GM23338 (cell line): ENCODE measurements around the gene PTBP3. TPM values are rescaled to one million over a fixed set of nuclear protein-coding genes. Genes with fewer than 3 reads are reported as not detected.

Source experiments
- ATAC-seq: fragments of 200-7000 bp; cut with Tn5 transposase; 3 replicates; pipeline ENCODE4 v1.9.1; 2020
- DNase-seq: peaks from one replicate; pipeline ENCODE4 v3.0.0-alpha.2; 2015; ENCODE audit warnings: low spot score
- H2AFZ ChIP-seq: fragments of 200-600 bp; sonication (generic); 2 replicates; pipeline ENCODE4 v1.8.0; 2016; ENCODE audit warnings: antibody characterized with exemption, mild to moderate bottlenecking, moderate library complexity
- H3F3A ChIP-seq: fragments of 200-600 bp; sonication (generic); replicated peaks from 2 replicates; pipeline ENCODE4 v1.8.0; 2017; ENCODE audit warnings: antibody characterized with exemption, mixed run types, low read depth
- H3K27ac ChIP-seq: fragments of 200-600 bp; sonication (generic); 2 replicates; pipeline ENCODE4 v1.6.1; 2016; ENCODE audit warnings: low read depth
- H3K27me3 ChIP-seq: fragments of 200-600 bp; sonication (generic); 2 replicates; pipeline ENCODE4 v1.8.0; 2016; ENCODE audit warnings: mild to moderate bottlenecking, mixed run types, moderate library complexity; ENCODE audit not compliant: insufficient read depth
- H3K36me3 ChIP-seq: fragments of 200-600 bp; sonication (generic); 2 replicates; pipeline ENCODE4 v1.8.0; 2016; ENCODE audit warnings: mild to moderate bottlenecking; ENCODE audit not compliant: insufficient read depth
- H3K4me1 ChIP-seq: fragments of 200-600 bp; sonication (generic); 2 replicates; pipeline ENCODE4 v1.8.0; 2016; ENCODE audit warnings: mild to moderate bottlenecking, moderate library complexity; ENCODE audit not compliant: insufficient read depth
- H3K4me2 ChIP-seq: fragments of 200-600 bp; sonication (generic); 2 replicates; pipeline ENCODE4 v1.7.1; 2017; ENCODE audit warnings: mixed run types
- H3K4me3 ChIP-seq: fragments of 200-600 bp; sonication (generic); 2 replicates; pipeline ENCODE4 v1.6.1; 2016; ENCODE audit warnings: mixed run types
- H3K79me2 ChIP-seq: fragments of 200-600 bp; sonication (generic); replicated peaks from 2 replicates; pipeline ENCODE4 v1.8.0; 2017; ENCODE audit warnings: mild to moderate bottlenecking; ENCODE audit not compliant: insufficient read depth
- H3K9me2 ChIP-seq: fragments of 200-600 bp; sonication (generic); 2 replicates; pipeline ENCODE4 v1.8.0; 2017; ENCODE audit not compliant: insufficient read depth
- H4K20me1 ChIP-seq: fragments of 200-600 bp; sonication (generic); replicated peaks from 2 replicates; pipeline ENCODE4 v1.8.0; 2017; ENCODE audit warnings: mild to moderate bottlenecking; ENCODE audit not compliant: insufficient read depth
- H3K27ac Mint-ChIP-seq: 2 replicates; pipeline ENCODE4 v1.8.0; 2020; ENCODE audit warnings: inconsistent platforms, mild to moderate bottlenecking, moderate library complexity, mixed read lengths
- H3K27me3 Mint-ChIP-seq: 3 replicates; pipeline ENCODE4 v1.8.0; 2022; ENCODE audit warnings: low read depth, mild to moderate bottlenecking, moderate library complexity, mixed read lengths, inconsistent platforms; ENCODE audit not compliant: insufficient read depth, poor library complexity
- H3K36me3 Mint-ChIP-seq: 3 replicates; pipeline ENCODE4 v1.8.0; 2021; ENCODE audit warnings: low read depth, mild to moderate bottlenecking, inconsistent platforms, moderate library complexity, mixed read lengths
- H3K4me1 Mint-ChIP-seq: 3 replicates; pipeline ENCODE4 v1.8.0; 2020; ENCODE audit warnings: mild to moderate bottlenecking, inconsistent platforms, mixed read lengths
- H3K4me3 Mint-ChIP-seq: 3 replicates; pipeline ENCODE4 v1.8.0; 2021; ENCODE audit warnings: moderate library complexity, mild to moderate bottlenecking, inconsistent platforms, mixed read lengths
- H3K9me3 Mint-ChIP-seq: 3 replicates; pipeline ENCODE4 v1.8.0; 2020; ENCODE audit warnings: moderate library complexity, mild to moderate bottlenecking, inconsistent platforms, mixed read lengths
- CREB1 ChIP-seq: fragments of 250-450 bp; sonication (Bioruptor Pico); IDR thresholded peaks from 2 replicates; pipeline ENCODE4 v1.5.0; 2020; ENCODE audit warnings: low read depth, mild to moderate bottlenecking, moderate library complexity
- EZH2 ChIP-seq: fragments of 200-600 bp; sonication (generic); IDR thresholded peaks from one replicate; pipeline ENCODE4 v1.8.0; 2017; ENCODE audit warnings: antibody characterized with exemption, mild to moderate bottlenecking, low read depth; ENCODE audit not compliant: unreplicated experiment
- EZH2phosphoT487 ChIP-seq: fragments of 200-600 bp; sonication (generic); IDR thresholded peaks from one replicate; pipeline ENCODE4 v1.8.1; 2018; ENCODE audit warnings: antibody characterized with exemption; ENCODE audit not compliant: unreplicated experiment
- JUNB ChIP-seq: IDR thresholded peaks from one replicate; pipeline ENCODE4 v1.6.1; 2016; ENCODE audit warnings: antibody characterized with exemption; ENCODE audit not compliant: unreplicated experiment
- NANOG ChIP-seq: IDR thresholded peaks from 2 replicates; pipeline ENCODE4 v1.6.1; 2016; ENCODE audit warnings: antibody characterized with exemption, borderline replicate concordance
- POLR2AphosphoS5 ChIP-seq: IDR thresholded peaks from 2 replicates; pipeline ENCODE4 v1.6.1; 2016; ENCODE audit warnings: antibody characterized with exemption, low read depth
- STAT1 ChIP-seq: IDR thresholded peaks from one replicate; pipeline ENCODE4 v1.6.1; 2016; ENCODE audit warnings: antibody characterized with exemption; ENCODE audit not compliant: unreplicated experiment
- ZNF114 ChIP-seq: fragments of 250-450 bp; sonication (Bioruptor Pico); IDR thresholded peaks from 2 replicates; pipeline ENCODE4 v1.5.0; 2020; ENCODE audit warnings: mild to moderate bottlenecking, moderate library complexity
- ZNF331 ChIP-seq: fragments of 250-450 bp; sonication (Bioruptor Pico); IDR thresholded peaks from 2 replicates; pipeline ENCODE4 v1.5.0; 2020; ENCODE audit warnings: low read depth, mild to moderate bottlenecking, moderate library complexity
- polyA plus RNA-seq: library from polyadenylated mRNA; unstranded; fragments of >200 nt; fragmentation: Nextera tagmentation; extraction: Ambion mirVana; gene quantifications from 2 replicates; pipeline ENCODE4 v1.2.1, GENCODE V29; 2016
- total RNA-seq: library from RNA; depleted of rRNA; stranded (reverse); fragments of >200 nt; shearing (Covaris generic); gene quantifications from 2 replicates; pipeline ENCODE4 v1.2.3, GENCODE V29; 2014
- TF ChIP-seq, protein P1 (sequence below), 2 experiments: fragments of 200-600 bp in 1 of 2; sonication (generic) in 1 of 2; conservative IDR thresholded peaks; 2 replicates each; pipeline versions ENCODE4 v1.5.1 to v1.6.1; 2016 to 2017; ENCODE audit warnings: antibody characterized with exemption in 2 of 2, low read depth in 2 of 2, mild to moderate bottlenecking in 2 of 2, moderate library complexity in 1 of 2
- TF ChIP-seq, protein P2 (sequence below): fragments of 250-450 bp; sonication (Bioruptor Pico); IDR thresholded peaks from 2 replicates; pipeline ENCODE4 v1.5.0; 2020; ENCODE audit warnings: mild to moderate bottlenecking, moderate library complexity
- TF ChIP-seq, protein P3 (sequence below): IDR thresholded peaks from 2 replicates; pipeline ENCODE4 v1.6.1; 2016; ENCODE audit warnings: antibody characterized with exemption
- TF ChIP-seq, protein P4 (sequence below): IDR thresholded peaks from one replicate; pipeline ENCODE4 v1.6.1; 2018; ENCODE audit warnings: antibody characterized with exemption; ENCODE audit not compliant: unreplicated experiment

Gene PTBP3
- total and polyA plus RNA-seq, 2 experiments from 2014 or later = 20.0 to 92.9 TPM

DNA sequence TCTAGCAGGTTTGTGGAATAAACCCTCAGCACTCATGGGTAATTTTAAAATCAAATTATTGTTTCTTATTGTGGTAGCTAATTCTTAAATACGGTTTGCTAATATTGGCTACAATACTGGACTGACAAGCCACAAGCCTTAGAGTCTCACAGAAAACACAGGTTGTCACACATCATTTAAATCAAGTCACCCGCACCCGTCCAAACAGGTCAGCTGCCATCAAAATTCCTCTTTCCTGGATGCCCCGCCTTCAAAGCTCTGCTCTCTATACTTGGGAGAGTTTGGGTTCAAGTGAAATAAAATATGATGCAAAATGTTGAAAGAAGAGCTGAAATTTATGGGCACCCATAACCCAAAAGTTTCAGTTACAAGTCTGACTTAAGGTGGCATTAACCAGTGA, 146.0 kb downstream of the PTBP3 start:
- H3K27ac Mint-ChIP-seq = no peak overlapping the region
- Histone ChIP-seq H3K4me3 (no peak overlapping the region), H2AFZ (0 out of 2 replicates have a peak overlapping the region, but pooled peaks have one; percentile 6), H3K9me2 (no peaks in the 10 kb centered on the region), H4K20me1 (no peaks in the 10 kb centered on the region), H3K36me3 (no peaks in the 10 kb centered on the region), H3K79me2 (no peaks in the 10 kb centered on the region), H3K4me1 (peaks cover 5% of the 10 kb centered on the region; the same call in 1 of the 2 replicates), H3K27ac (no peak overlapping the region), H3K4me2 (no peak overlapping the region), H3K27me3 (no peaks in the 10 kb centered on the region), H3F3A (no peaks in the 10 kb centered on the region)
- ATAC-seq (no peak), DNase-seq (no peak)
- TF ChIP-seq, protein P1, sequence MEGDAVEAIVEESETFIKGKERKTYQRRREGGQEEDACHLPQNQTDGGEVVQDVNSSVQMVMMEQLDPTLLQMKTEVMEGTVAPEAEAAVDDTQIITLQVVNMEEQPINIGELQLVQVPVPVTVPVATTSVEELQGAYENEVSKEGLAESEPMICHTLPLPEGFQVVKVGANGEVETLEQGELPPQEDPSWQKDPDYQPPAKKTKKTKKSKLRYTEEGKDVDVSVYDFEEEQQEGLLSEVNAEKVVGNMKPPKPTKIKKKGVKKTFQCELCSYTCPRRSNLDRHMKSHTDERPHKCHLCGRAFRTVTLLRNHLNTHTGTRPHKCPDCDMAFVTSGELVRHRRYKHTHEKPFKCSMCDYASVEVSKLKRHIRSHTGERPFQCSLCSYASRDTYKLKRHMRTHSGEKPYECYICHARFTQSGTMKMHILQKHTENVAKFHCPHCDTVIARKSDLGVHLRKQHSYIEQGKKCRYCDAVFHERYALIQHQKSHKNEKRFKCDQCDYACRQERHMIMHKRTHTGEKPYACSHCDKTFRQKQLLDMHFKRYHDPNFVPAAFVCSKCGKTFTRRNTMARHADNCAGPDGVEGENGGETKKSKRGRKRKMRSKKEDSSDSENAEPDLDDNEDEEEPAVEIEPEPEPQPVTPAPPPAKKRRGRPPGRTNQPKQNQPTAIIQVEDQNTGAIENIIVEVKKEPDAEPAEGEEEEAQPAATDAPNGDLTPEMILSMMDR (conservative IDR thresholded peaks at IDR 0.05; ENCODE audit: low read depth in 2 of 2) = no peak
- TF ChIP-seq JUNB = no peak
- TF ChIP-seq, protein P2, sequence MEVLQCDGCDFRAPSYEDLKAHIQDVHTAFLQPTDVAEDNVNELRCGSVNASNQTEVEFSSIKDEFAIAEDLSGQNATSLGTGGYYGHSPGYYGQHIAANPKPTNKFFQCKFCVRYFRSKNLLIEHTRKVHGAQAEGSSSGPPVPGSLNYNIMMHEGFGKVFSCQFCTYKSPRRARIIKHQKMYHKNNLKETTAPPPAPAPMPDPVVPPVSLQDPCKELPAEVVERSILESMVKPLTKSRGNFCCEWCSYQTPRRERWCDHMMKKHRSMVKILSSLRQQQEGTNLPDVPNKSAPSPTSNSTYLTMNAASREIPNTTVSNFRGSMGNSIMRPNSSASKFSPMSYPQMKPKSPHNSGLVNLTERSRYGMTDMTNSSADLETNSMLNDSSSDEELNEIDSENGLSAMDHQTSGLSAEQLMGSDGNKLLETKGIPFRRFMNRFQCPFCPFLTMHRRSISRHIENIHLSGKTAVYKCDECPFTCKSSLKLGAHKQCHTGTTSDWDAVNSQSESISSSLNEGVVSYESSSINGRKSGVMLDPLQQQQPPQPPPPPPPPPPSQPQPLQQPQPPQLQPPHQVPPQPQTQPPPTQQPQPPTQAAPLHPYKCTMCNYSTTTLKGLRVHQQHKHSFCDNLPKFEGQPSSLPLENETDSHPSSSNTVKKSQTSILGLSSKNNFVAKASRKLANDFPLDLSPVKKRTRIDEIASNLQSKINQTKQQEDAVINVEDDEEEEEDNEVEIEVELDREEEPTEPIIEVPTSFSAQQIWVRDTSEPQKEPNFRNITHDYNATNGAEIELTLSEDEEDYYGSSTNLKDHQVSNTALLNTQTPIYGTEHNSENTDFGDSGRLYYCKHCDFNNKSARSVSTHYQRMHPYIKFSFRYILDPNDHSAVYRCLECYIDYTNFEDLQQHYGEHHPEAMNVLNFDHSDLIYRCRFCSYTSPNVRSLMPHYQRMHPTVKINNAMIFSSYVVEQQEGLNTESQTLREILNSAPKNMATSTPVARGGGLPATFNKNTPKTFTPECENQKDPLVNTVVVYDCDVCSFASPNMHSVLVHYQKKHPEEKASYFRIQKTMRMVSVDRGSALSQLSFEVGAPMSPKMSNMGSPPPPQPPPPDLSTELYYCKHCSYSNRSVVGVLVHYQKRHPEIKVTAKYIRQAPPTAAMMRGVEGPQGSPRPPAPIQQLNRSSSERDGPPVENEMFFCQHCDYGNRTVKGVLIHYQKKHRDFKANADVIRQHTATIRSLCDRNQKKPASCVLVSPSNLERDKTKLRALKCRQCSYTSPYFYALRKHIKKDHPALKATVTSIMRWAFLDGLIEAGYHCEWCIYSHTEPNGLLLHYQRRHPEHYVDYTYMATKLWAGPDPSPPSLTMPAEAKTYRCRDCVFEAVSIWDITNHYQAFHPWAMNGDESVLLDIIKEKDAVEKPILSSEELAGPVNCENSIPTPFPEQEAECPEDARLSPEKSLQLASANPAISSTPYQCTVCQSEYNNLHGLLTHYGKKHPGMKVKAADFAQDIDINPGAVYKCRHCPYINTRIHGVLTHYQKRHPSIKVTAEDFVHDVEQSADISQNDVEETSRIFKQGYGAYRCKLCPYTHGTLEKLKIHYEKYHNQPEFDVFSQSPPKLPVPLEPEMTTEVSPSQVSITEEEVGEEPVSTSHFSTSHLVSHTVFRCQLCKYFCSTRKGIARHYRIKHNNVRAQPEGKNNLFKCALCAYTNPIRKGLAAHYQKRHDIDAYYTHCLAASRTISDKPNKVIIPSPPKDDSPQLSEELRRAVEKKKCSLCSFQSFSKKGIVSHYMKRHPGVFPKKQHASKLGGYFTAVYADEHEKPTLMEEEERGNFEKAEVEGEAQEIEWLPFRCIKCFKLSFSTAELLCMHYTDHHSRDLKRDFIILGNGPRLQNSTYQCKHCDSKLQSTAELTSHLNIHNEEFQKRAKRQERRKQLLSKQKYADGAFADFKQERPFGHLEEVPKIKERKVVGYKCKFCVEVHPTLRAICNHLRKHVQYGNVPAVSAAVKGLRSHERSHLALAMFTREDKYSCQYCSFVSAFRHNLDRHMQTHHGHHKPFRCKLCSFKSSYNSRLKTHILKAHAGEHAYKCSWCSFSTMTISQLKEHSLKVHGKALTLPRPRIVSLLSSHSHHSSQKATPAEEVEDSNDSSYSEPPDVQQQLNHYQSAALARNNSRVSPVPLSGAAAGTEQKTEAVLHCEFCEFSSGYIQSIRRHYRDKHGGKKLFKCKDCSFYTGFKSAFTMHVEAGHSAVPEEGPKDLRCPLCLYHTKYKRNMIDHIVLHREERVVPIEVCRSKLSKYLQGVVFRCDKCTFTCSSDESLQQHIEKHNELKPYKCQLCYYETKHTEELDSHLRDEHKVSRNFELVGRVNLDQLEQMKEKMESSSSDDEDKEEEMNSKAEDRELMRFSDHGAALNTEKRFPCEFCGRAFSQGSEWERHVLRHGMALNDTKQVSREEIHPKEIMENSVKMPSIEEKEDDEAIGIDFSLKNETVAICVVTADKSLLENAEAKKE (CRISPR knock-in tag) = no peak
- TF ChIP-seq EZH2phosphoT487 = no peak
- no peak for TF ChIP-seq NANOG
- no peak for TF ChIP-seq POLR2AphosphoS5
- TF ChIP-seq CREB1 = no peak
- no peak for TF ChIP-seq EZH2
- TF ChIP-seq, protein P3, sequence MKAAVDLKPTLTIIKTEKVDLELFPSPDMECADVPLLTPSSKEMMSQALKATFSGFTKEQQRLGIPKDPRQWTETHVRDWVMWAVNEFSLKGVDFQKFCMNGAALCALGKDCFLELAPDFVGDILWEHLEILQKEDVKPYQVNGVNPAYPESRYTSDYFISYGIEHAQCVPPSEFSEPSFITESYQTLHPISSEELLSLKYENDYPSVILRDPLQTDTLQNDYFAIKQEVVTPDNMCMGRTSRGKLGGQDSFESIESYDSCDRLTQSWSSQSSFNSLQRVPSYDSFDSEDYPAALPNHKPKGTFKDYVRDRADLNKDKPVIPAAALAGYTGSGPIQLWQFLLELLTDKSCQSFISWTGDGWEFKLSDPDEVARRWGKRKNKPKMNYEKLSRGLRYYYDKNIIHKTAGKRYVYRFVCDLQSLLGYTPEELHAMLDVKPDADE = no peak
- TF ChIP-seq STAT1 = no peak
- TF ChIP-seq, protein P4, sequence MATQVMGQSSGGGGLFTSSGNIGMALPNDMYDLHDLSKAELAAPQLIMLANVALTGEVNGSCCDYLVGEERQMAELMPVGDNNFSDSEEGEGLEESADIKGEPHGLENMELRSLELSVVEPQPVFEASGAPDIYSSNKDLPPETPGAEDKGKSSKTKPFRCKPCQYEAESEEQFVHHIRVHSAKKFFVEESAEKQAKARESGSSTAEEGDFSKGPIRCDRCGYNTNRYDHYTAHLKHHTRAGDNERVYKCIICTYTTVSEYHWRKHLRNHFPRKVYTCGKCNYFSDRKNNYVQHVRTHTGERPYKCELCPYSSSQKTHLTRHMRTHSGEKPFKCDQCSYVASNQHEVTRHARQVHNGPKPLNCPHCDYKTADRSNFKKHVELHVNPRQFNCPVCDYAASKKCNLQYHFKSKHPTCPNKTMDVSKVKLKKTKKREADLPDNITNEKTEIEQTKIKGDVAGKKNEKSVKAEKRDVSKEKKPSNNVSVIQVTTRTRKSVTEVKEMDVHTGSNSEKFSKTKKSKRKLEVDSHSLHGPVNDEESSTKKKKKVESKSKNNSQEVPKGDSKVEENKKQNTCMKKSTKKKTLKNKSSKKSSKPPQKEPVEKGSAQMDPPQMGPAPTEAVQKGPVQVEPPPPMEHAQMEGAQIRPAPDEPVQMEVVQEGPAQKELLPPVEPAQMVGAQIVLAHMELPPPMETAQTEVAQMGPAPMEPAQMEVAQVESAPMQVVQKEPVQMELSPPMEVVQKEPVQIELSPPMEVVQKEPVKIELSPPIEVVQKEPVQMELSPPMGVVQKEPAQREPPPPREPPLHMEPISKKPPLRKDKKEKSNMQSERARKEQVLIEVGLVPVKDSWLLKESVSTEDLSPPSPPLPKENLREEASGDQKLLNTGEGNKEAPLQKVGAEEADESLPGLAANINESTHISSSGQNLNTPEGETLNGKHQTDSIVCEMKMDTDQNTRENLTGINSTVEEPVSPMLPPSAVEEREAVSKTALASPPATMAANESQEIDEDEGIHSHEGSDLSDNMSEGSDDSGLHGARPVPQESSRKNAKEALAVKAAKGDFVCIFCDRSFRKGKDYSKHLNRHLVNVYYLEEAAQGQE = no peak
- no peak for TF ChIP-seq ZNF114 (CRISPR knock-in tag)
- no peak for TF ChIP-seq ZNF331 (CRISPR knock-in tag)
- peaks cover 8% of the 10 kb centered on the region; the same call in 2 of the 3 replicates for H3K9me3 Mint-ChIP-seq
- H3K4me3 Mint-ChIP-seq = no peak overlapping the region
- no peaks in the 10 kb centered on the region for H3K36me3 Mint-ChIP-seq
- peaks cover 4% of the 10 kb centered on the region for H3K27me3 Mint-ChIP-seq
- peaks cover 7% of the 10 kb centered on the region; the same call in 2 of the 3 replicates for H3K4me1 Mint-ChIP-seq
